Measurements from ENCODE around the gene TMOD3.
A peak's percentile ranks its signal among the peaks of the same experiment; 100 is the strongest.
"Not testable (repeated sequence)": the region's sequence is repeated elsewhere in the genome, so short reads cannot be mapped to it uniquely, and the experiment has no call there.

The TMOD3 gene

GRCh38 chr15:51865317-51865716 lies 35.9 kb downstream of the TMOD3 start:
- no peak for DNase-seq

- no peak for DNase-seq
These were observed 36.7 kb downstream of the TMOD3 start for GRCh38 chr15:51866161-51866560.

GRCh38 chr15:51866751-51867150 lies 37.3 kb downstream of the TMOD3 start:
- no peak for DNase-seq

GRCh38 chr15:51869060-51869421 lies 39.6 kb downstream of the TMOD3 start:
- DNase-seq, result no peak

- no peak for DNase-seq
These were observed 41.3 kb downstream of the TMOD3 start for GRCh38 chr15:51870774-51871173.

- no peak for DNase-seq
These were observed 45.5 kb downstream of the TMOD3 start for GRCh38 chr15:51874751-51875644.

GRCh38 chr15:51876169-51876568 lies 46.7 kb downstream of the TMOD3 start:
- no peak for DNase-seq

- no peak for DNase-seq
These were observed 49.3 kb downstream of the TMOD3 start for GRCh38 chr15:51878446-51879386.

GRCh38 chr15:51879555-51879954 lies 50.1 kb downstream of the TMOD3 start:
- DNase-seq, result no peak

- no peak for DNase-seq
These were observed 53.9 kb downstream of the TMOD3 start for GRCh38 chr15:51883271-51883837.

- no peak for DNase-seq
These were observed 54.6 kb downstream of the TMOD3 start for GRCh38 chr15:51884041-51884440.

GRCh38 chr15:51884517-51885236 lies 55.2 kb downstream of the TMOD3 start:
- no peak for DNase-seq

- DNase-seq, result not testable (repeated sequence)
These were observed 56.3 kb downstream of the TMOD3 start for GRCh38 chr15:51885758-51886157.

GRCh38 chr15:51887887-51888592 lies 58.6 kb downstream of the TMOD3 start:
- no peak for DNase-seq

GRCh38 chr15:51888593-51889195 lies 59.2 kb downstream of the TMOD3 start:
- DNase-seq, result peak; percentile 11

GRCh38 chr15:51889486-51889885 lies 60.0 kb downstream of the TMOD3 start:
- no peak for DNase-seq

GRCh38 chr15:51904421-51904820 lies 75.0 kb downstream of the TMOD3 start:
- DNase-seq, result no peak

GRCh38 chr15:51904931-51905330 lies 75.5 kb downstream of the TMOD3 start:
- DNase-seq, result no peak

GRCh38 chr15:51907136-51907862 lies 77.8 kb downstream of the TMOD3 start:
- DNase-seq, result no peak

- no peak for DNase-seq
These were observed 78.9 kb downstream of the TMOD3 start for GRCh38 chr15:51908316-51908715.

- DNase-seq, result no peak
These were observed 80.1 kb downstream of the TMOD3 start for GRCh38 chr15:51909584-51909983.
